HepG2 (cell line): ENCODE results near the gene CTIF. TPM values are rescaled to one million over a fixed set of nuclear protein-coding genes. Genes with fewer than 3 reads are reported as not detected.

ENCODE experiments used
- ATAC-seq: fragments of 200-7000 bp; cut with Tn5 transposase; 3 replicates; pipeline ENCODE4 v1.9.1; 2020; ENCODE audit warnings: mild to moderate bottlenecking, moderate library complexity
- BruUV-seq: library from RNA; stranded (reverse); fragments of 400-500 nt; replicated peaks from 2 replicates; lab custom pipeline; 2021; lab: Mats Ljungman, UMichigan
- CTCF ChIA-PET: fragments of 300-600 bp; formaldehyde crosslinking; extraction: SDS; loops from one replicate; lab custom pipeline; 2021; ENCODE audit warnings: low total read pairs, inconsistent platforms, low intra/inter-chr PET ratio; lab: Yijun Ruan, JAX
- POLR2A ChIA-PET: fragments of 350-600 bp; sonication (Branson Sonifier 250); formaldehyde crosslinking; loops from one replicate; lab custom pipeline; 2020; ENCODE audit warnings: antibody characterized with exemption, inconsistent platforms; lab: Yijun Ruan, JAX
- DNase-seq: peaks from one replicate; pipeline ENCODE4 v3.0.0-alpha.2; 2015; ENCODE audit warnings: low spot score
- FAIRE-seq: peaks from 3 replicates; lab custom pipeline; 2011; peaks lifted over from hg19 to GRCh38; lab: Jason Lieb, UNC
- H2AFZ ChIP-seq: one replicate; pipeline ENCODE4 v1.6.1; 2011; ENCODE audit warnings: low read length, inconsistent platforms
- H3K27ac ChIP-seq: fragments of 300-600 bp; 3 replicates; pipeline ENCODE4 v1.8.0; 2011; ENCODE audit warnings: mixed run types, mild to moderate bottlenecking, mixed read lengths, low read length, inconsistent platforms; ENCODE audit not compliant: insufficient read depth; ENCODE audit errors: extremely low read length
- H3K27me3 ChIP-seq, 2 experiments: fragments of 200-600 bp in 1 of 2; 2 replicates in 1 of 2; 3 replicates in 1 of 2; pipeline versions ENCODE4 v1.6.0 to v1.8.0; 2011; ENCODE audit warnings: low read length in 2 of 2, mild to moderate bottlenecking in 2 of 2, moderate library complexity in 2 of 2, inconsistent platforms in 1 of 2; ENCODE audit not compliant: insufficient read depth in 2 of 2, control insufficient read depth in 1 of 2
- H3K36me3 ChIP-seq, 2 experiments: fragments of 200-600 bp in 1 of 2; replicated peaks in 1 of 2; 2 replicates in 1 of 2; 3 replicates in 1 of 2; pipeline versions ENCODE4 v1.5.1 to v1.8.0; 2011; ENCODE audit warnings: low read length in 2 of 2, inconsistent platforms in 1 of 2; ENCODE audit not compliant: insufficient read depth in 2 of 2, control insufficient read depth in 1 of 2
- H3K4me1 ChIP-seq: 2 replicates; pipeline ENCODE4 v1.5.1; 2012; ENCODE audit warnings: low read length, inconsistent platforms; ENCODE audit not compliant: insufficient read depth
- H3K4me2 ChIP-seq: 2 replicates; pipeline ENCODE4 v1.6.0; 2011; ENCODE audit warnings: low read depth, low read length, inconsistent platforms
- H3K4me3 ChIP-seq, 3 experiments: fragments of 200-600 bp in 1 of 3; sonication (generic), shearing (Covaris generic) in 1 of 3; replicated peaks in 1 of 3; 2 replicates each; pipeline ENCODE4 v1.5.1; 2011 to 2016; ENCODE audit warnings: low read length in 3 of 3, inconsistent platforms in 2 of 3, low read depth in 2 of 3, mild to moderate bottlenecking in 2 of 3, control low read depth in 1 of 3, mixed read lengths in 1 of 3; ENCODE audit not compliant: insufficient read depth in 1 of 3
- H3K79me2 ChIP-seq: one replicate; pipeline ENCODE4 v1.6.1; 2011; ENCODE audit warnings: low read length, inconsistent platforms; ENCODE audit not compliant: insufficient read depth
- H3K9ac ChIP-seq: 2 replicates; pipeline ENCODE4 v1.6.0; 2011; ENCODE audit warnings: mild to moderate bottlenecking, low read depth, low read length, inconsistent platforms; ENCODE audit not compliant: insufficient read depth
- H3K9me3 ChIP-seq: 2 replicates; pipeline ENCODE4 v1.5.1; 2012; ENCODE audit warnings: mild to moderate bottlenecking, low read length
- H4K20me1 ChIP-seq: 2 replicates; pipeline ENCODE4 v1.6.0; 2011; ENCODE audit warnings: inconsistent platforms, mild to moderate bottlenecking, low read length, moderate library complexity; ENCODE audit not compliant: insufficient read depth
- CEBPB ChIP-seq: IDR thresholded peaks from 2 replicates; pipeline ENCODE4 v1.6.1; 2011; ENCODE audit warnings: low read depth, low read length, improper control_type of control experiment, borderline replicate concordance
- CENPT ChIP-seq: sonication (generic); formaldehyde crosslinking; IDR thresholded peaks from 2 replicates; pipeline ENCODE4 v1.8.0; 2022; ENCODE audit warnings: low read depth, mild to moderate bottlenecking, moderate library complexity, missing genetic modification reagents
- CHD2 ChIP-seq: IDR thresholded peaks from 2 replicates; pipeline ENCODE4 v1.6.1; 2011; ENCODE audit warnings: low read depth, low read length, improper control_type of control experiment
- SMYD3 ChIP-seq: sonication (generic); formaldehyde crosslinking; IDR thresholded peaks from 2 replicates; pipeline ENCODE4 v1.8.1; 2023; ENCODE audit warnings: mild to moderate bottlenecking, missing genetic modification reagents
- TBX2 ChIP-seq: sonication (generic); formaldehyde crosslinking; IDR thresholded peaks from 2 replicates; pipeline ENCODE4 v1.5.0; 2020; ENCODE audit warnings: missing genetic modification reagents, mild to moderate bottlenecking, borderline replicate concordance
- ZNF292 ChIP-seq: sonication (generic); formaldehyde crosslinking; IDR thresholded peaks from 2 replicates; pipeline ENCODE4 v1.8.1; 2022; ENCODE audit warnings: mild to moderate bottlenecking, low read depth, missing genetic modification reagents, borderline replicate concordance
- ZNF547 ChIP-seq: sonication (generic); formaldehyde crosslinking; IDR thresholded peaks from 2 replicates; pipeline ENCODE4 v1.5.1; 2020; ENCODE audit warnings: mild to moderate bottlenecking, missing genetic modification reagents
- ZNF552 ChIP-seq: sonication (generic); formaldehyde crosslinking; IDR thresholded peaks from 2 replicates; pipeline ENCODE4 v1.9.0; 2022; ENCODE audit warnings: missing genetic modification reagents, mild to moderate bottlenecking, borderline replicate concordance
- ZNF562 ChIP-seq: sonication (generic); formaldehyde crosslinking; IDR thresholded peaks from 2 replicates; pipeline ENCODE4 v1.8.0; 2022; ENCODE audit warnings: missing genetic modification reagents, borderline replicate concordance
- WGBS: methylation state at CpG from one replicate; pipeline ENCODE4 v1.1.6; 2017; ENCODE audit warnings: low lambda C conversion rate; 5-methylcytosine and 5-hydroxymethylcytosine counted together
- in situ Hi-C: cut with HindIII; loops from 2 replicates; pipeline ENCODE4 v1.10.0; 2017; ENCODE audit warnings: low pct_unique_long_range_greater_than_20kb; ENCODE audit not compliant: extremely low pct_ligation_motif_present
- intact Hi-C: fragments of 100-400 bp; cut with micrococcal nuclease; formaldehyde crosslinking; loops from one replicate; pipeline ENCODE4 v1.10.0; 2022; ENCODE audit not compliant: unreplicated experiment
- polyA plus RNA-seq, 8 experiments: library from polyadenylated mRNA; depleted of rRNA in 3 of 8; stranded (reverse) in 7 of 8; unstranded in 1 of 8; fragments of >200 nt; fragmentation: Illumina TruSeq in 4 of 8; extraction: Trizol in 4 of 8; gene quantifications; 2 replicates each; pipeline versions ENCODE4 v1.2.1 to v1.2.3, GENCODE V29; 2011 to 2016; ENCODE audit warnings: low read depth in 4 of 8, missing spikeins in 1 of 8, mixed read lengths in 1 of 8; ENCODE audit not compliant: insufficient read depth in 1 of 8
- total RNA-seq, 5 experiments: library from RNA; depleted of rRNA; stranded (reverse); fragments of >200 nt; fragmentation: Illumina TruSeq; extraction: Trizol; gene quantifications; 2 replicates each; pipeline ENCODE4 v1.2.3, GENCODE V29; 2016; ENCODE audit warnings: low read depth in 1 of 5
- TF ChIP-seq, protein P1 (sequence below): sonication (generic); formaldehyde crosslinking; conservative IDR thresholded peaks from 2 replicates; pipeline ENCODE4 v1.8.0; 2022; ENCODE audit warnings: mild to moderate bottlenecking, moderate library complexity, missing genetic modification reagents
- TF ChIP-seq, protein P2 (sequence below): sonication (generic); formaldehyde crosslinking; IDR thresholded peaks from 2 replicates; pipeline ENCODE4 v1.8.1; 2023; ENCODE audit warnings: missing genetic modification reagents, inconsistent platforms, borderline replicate concordance
- TF ChIP-seq, protein P3 (sequence below): sonication (generic); formaldehyde crosslinking; IDR thresholded peaks from 2 replicates; pipeline ENCODE4 v1.4.0; 2020; ENCODE audit warnings: missing genetic modification reagents

CTIF gene
- total and polyA plus RNA-seq, 2 of the 13 experiments (the other 11 are each of a cell fraction or from before 2014, with no cell fraction given) = 18.2 to 28.0 TPM

- Histone ChIP-seq H3K4me3 (no peak overlapping the region), H2AFZ (no peak overlapping the region), H4K20me1 (no peaks in the 10 kb centered on the region), H3K36me3 (0 out of 5 replicates have a peak, but pooled peaks cover 0 to 7% of the 10 kb centered on the region in 2 experiments), H3K4me2 (no peak overlapping the region), H3K9me3 (no peaks in the 10 kb centered on the region), H3K9ac (no peak overlapping the region), H3K27me3 (no peaks in the 10 kb centered on the region), H3K27ac (no peak overlapping the region), H3K4me1 (no peaks in the 10 kb centered on the region), H3K79me2 (no peaks in the 10 kb centered on the region)
- no peak for ATAC-seq
- DNase-seq = no peak
- 98% methylated on average over 3 of the region's 3 CpGs for WGBS
- intact Hi-C loops = no loop called here
- ChIA-PET POLR2A (no interaction called here), CTCF (no interaction called here)
- TF ChIP-seq CHD2 (no peak), CENPT (CRISPR knock-in tag) (no peak), CEBPB (no peak), ZNF562 (CRISPR knock-in tag) (no peak), TBX2 (no peak), SMYD3 (CRISPR knock-in tag) (no peak), ZNF547 (CRISPR knock-in tag) (no peak), ZNF552 (no peak), ZNF292 (CRISPR knock-in tag) (no peak)
- TF ChIP-seq, protein P1, sequence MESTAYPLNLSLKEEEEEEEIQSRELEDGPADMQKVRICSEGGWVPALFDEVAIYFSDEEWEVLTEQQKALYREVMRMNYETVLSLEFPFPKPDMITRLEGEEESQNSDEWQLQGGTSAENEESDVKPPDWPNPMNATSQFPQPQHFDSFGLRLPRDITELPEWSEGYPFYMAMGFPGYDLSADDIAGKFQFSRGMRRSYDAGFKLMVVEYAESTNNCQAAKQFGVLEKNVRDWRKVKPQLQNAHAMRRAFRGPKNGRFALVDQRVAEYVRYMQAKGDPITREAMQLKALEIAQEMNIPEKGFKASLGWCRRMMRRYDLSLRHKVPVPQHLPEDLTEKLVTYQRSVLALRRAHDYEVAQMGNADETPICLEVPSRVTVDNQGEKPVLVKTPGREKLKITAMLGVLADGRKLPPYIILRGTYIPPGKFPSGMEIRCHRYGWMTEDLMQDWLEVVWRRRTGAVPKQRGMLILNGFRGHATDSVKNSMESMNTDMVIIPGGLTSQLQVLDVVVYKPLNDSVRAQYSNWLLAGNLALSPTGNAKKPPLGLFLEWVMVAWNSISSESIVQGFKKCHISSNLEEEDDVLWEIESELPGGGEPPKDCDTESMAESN = no peak
- TF ChIP-seq, protein P2, sequence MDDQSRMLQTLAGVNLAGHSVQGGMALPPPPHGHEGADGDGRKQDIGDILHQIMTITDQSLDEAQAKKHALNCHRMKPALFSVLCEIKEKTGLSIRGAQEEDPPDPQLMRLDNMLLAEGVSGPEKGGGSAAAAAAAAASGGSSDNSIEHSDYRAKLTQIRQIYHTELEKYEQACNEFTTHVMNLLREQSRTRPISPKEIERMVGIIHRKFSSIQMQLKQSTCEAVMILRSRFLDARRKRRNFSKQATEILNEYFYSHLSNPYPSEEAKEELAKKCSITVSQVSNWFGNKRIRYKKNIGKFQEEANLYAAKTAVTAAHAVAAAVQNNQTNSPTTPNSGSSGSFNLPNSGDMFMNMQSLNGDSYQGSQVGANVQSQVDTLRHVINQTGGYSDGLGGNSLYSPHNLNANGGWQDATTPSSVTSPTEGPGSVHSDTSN (CRISPR knock-in tag) = no peak
- TF ChIP-seq, protein P3, sequence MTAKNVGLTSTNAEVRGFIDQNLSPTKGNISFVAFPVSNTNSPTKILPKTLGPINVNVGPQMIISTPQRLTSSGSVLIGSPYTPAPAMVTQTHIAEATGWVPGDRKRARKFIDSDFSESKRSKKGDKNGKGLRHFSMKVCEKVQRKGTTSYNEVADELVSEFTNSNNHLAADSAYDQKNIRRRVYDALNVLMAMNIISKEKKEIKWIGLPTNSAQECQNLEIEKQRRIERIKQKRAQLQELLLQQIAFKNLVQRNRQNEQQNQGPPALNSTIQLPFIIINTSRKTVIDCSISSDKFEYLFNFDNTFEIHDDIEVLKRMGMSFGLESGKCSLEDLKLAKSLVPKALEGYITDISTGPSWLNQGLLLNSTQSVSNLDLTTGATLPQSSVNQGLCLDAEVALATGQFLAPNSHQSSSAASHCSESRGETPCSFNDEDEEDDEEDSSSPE (CRISPR knock-in tag) = no peak
- in situ Hi-C loops = no loop called here
- no peak for FAIRE-seq
- BruUV-seq = no TSS peak
Measured at GRCh38 chr18:48745293-48745692, 206.5 kb downstream of the CTIF start.
